Retinal pigment epithelial cell (primary cell): ENCODE measurements around the gene CHD5.

Experiments
- DNase-seq: peaks from one replicate; pipeline ENCODE4 v3.0.0-alpha.2; 2010; ENCODE audit warnings: low read depth
- H3K4me3 ChIP-seq: 2 replicates; pipeline ENCODE4 v1.5.1; 2011; ENCODE audit warnings: mild to moderate bottlenecking, low read length, control low read depth, moderate library complexity
- CTCF ChIP-seq: conservative IDR thresholded peaks from 2 replicates; pipeline ENCODE4 v1.5.1; 2011; ENCODE audit warnings: low read depth, low read length, control low read depth, inconsistent platforms

CHD5 gene

DNA sequence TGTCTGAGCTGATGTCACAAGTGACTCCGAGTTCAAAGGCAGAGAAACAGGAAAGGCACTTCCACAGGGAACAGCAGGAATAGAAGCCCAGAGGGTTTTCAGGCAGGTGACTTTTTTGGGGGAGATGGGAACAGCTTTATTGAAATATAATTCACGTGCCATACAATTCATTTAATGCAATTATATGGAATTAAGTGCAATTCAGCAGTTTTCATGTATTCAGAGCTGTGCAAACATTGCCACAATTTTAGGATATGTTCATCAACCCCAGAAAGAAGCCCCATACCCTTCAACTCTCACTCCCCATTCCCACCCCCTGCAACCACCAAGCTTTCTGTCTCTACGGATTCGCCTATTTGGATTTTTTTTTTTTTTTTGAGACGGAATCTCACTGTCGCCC lies 117.5 kb downstream of the CHD5 start:
- no peak for DNase-seq
- no peak overlapping the region for H3K4me3 ChIP-seq
- no peak for TF ChIP-seq CTCF

DNA sequence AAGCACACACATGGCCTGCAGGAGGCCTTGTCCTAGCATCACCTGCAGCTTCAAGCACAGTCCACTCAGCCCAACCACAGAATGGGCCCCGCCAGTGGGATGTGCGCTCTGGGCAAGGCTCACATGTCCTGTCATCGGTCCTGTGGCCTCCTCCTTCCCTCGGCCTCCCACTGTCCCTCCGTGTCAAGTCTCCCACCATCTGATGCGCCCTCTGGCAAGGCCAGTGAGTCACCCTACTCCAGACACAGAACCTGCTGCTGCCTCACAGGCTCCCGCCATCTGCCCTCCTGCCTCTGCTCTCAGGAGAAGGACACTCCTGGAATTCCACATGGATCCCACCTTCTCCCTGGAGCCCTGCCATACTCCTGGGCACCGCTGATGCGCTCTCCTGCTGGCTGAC lies 120.3 kb downstream of the CHD5 start:
- no peak for TF ChIP-seq CTCF
- no peak overlapping the region for H3K4me3 ChIP-seq
- no peak for DNase-seq

DNA sequence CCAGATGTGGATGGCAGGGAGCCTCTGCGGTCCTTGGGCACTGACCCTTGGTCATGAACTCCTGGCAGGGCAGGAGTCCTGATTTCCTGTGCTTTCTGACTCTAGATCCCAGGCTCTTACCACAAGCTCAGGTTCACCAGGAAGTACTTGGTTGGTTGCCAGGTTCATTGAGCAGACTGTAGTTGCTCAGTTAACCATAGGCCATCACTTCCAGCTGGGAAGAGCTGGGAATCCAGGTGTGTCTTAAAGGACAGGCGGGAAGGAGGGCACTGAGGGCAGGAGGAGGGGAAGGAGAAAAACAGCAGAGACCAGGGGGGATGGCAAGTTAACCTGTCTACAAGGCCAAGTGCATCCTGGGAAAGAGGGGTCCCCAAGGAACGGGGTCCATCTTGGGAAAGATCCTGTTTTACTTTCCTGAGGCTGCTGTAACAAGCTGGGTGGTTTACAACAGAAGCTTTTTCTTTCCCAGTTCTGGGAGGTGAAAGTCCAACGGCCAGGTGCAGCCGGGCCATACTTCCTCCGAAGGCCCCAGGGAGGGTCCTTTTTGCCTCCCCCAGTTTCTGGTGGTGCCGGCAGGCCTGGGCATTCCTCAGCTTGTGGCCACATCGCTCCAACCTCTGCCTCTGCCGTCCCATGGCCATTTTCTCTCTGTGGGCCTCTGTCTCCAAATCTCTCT lies 122.8 kb downstream of the CHD5 start:
- TF ChIP-seq CTCF = no peak
- H3K4me3 ChIP-seq = no peak overlapping the region
- no peak for DNase-seq

DNA sequence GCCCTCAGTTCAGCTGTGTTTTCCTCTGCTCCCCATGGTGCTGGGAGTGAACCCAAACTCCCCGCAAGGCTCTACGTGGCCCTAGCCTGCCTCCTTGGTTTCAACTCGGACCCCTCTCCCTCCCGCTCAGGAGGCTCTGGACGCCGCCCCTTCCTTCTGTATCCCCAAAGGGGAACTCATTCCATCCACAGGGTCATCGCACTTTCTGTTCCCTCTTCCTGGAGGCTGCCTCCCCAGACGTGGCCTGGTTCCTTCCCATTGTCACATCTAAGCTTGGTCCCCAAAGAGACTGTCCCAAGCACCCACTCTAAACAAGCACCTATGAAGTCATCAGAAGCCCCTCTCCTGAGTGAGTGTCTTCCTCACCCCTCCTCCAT lies 123.6 kb downstream of the CHD5 start:
- no peak for DNase-seq
- no peak overlapping the region for H3K4me3 ChIP-seq
- no peak for TF ChIP-seq CTCF

GRCh38 chr1:6054596-6054995 lies 125.5 kb downstream of the CHD5 start:
- no peak for DNase-seq
- no peak overlapping the region for H3K4me3 ChIP-seq

GRCh38 chr1:6053206-6053546 lies 126.9 kb downstream of the CHD5 start:
- TF ChIP-seq CTCF = no peak
- no peak overlapping the region for H3K4me3 ChIP-seq
- no peak for DNase-seq

More at GRCh38 chr1:6054596-6054995, 125.5 kb downstream of the CHD5 start:
- TF ChIP-seq CTCF = no peak

- peak; percentile 64 for TF ChIP-seq CTCF
- DNase-seq = peak; percentile 28
Measured at GRCh38 chr1:6052543-6053205, 127.4 kb downstream of the CHD5 start.

More at GRCh38 chr1:6052543-6053205, 127.4 kb downstream of the CHD5 start:
- H3K4me3 ChIP-seq = no peak overlapping the region
